ENCODE measurements around the gene MIOS.
"Not testable (repeated sequence)": the region's sequence is repeated elsewhere in the genome, so short reads cannot be mapped to it uniquely, and the experiment has no call there.

MIOS gene

DNA sequence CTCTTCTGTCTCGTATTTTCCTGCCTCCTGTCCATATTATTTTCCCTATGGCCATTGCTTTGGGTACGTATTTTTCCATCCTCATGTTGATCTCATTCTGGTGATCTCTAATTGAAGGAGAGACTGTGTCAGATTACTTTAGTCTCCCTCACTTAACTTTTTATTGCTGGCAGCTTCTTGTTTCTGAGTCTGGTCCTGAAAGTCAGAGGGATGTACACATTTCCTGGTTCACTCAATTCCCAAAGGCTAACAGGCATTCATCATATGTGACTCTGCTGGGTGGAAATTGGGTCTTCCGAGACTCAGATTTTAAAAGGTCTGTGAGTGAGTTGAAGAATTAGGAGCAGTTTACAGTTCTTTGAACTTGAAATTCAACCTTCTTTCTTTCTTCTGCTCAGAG, 84.8 kb downstream of the MIOS start:
- ChIA-PET CTCF (interaction anchor here (1.1 kb wide), 1 partner anchor 12 kb away, joined by 3 read pairs; no protein-coding TSS in a partner anchor), POLR2A (no interaction called here)
- no peak for TF ChIP-seq HDGF (IDR thresholded peaks at IDR 0.05; ENCODE audit: borderline replicate concordance)
- TF ChIP-seq, protein P1, sequence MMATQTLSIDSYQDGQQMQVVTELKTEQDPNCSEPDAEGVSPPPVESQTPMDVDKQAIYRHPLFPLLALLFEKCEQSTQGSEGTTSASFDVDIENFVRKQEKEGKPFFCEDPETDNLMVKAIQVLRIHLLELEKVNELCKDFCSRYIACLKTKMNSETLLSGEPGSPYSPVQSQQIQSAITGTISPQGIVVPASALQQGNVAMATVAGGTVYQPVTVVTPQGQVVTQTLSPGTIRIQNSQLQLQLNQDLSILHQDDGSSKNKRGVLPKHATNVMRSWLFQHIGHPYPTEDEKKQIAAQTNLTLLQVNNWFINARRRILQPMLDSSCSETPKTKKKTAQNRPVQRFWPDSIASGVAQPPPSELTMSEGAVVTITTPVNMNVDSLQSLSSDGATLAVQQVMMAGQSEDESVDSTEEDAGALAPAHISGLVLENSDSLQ (IDR thresholded peaks at IDR 0.05), result no peak
- no peak for DNase-seq (ENCODE audit: extremely low spot score)

DNA sequence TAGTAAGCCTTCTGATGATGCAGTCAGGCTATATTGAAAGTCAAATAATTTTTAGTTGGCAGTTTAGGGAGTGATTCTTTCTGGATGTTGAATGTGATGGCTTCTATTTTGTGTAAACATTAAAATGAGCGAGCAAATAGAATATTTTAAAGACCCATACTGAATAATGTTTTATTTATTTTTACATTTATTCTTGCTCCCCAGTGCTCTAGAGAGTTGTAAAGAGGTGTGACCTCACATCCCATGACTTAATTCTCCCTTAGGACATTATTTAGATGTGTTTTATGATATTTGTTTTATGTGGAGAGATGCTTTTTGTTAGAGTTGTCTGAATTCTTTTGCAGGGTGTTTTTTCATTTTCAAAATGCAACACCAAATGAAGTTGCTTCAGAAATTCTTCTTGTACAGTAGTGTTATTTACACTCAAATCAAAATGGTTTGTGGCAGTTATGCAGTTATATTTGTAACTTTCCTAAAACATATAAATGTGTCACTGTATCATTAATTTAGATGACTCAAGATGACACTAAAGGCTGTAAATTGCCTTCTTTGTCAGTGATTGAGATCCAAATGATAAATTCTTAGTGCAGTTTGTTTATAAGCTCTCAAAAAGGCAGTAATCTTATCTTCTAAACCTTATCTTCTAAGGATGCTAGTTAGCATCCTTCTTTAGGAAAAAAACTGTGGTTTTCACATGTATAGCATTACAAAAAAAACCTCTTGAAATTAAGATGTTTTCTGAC, 86.3 kb downstream of the MIOS start:
- DNase-seq (ENCODE audit: extremely low spot score), result no peak
- ChIA-PET POLR2A (interaction anchor here (1.4 kb wide), 1 partner anchor 11 kb away, joined by 3 read pairs; no protein-coding TSS in a partner anchor), CTCF (interaction anchor here (0.5 to 0.8 kb wide), 3 partner anchors 12 to 595 kb away, joined by 3 to 5 read pairs (median 3); partner anchors contain the start of gene UMAD1)
- TF ChIP-seq ARNT (IDR thresholded peaks at IDR 0.05), result no peak
- TF ChIP-seq, protein P1 (IDR thresholded peaks at IDR 0.05), result peak; percentile 61

DNA sequence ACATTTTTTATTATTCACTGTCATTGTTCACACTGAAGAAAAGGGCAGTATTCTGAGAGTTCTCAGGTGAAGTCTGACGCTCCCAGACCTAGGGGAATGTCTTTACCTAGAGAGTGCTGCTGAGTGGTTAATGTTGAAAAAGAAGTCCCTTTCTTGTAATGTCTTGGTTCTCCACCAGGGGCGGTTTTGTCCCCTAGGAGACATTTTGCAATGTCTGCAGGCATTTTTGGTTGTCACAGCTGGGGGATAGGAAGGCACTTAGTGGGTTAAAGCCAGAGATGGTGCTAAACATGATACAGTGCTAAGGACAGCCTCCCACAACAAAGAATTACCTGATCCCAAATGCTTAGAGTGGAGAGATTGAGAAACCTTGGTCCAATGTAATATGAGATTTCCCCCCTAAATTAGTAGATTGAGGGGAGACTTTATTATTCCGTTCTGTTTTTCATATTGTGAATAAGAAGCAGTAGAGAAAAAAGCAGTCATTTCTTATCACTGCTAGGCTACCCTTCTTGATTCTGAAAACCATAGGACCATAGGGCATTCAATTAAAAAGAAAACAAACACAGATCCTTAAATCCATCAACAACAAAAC, 87.0 kb downstream of the MIOS start:
- peak; percentile 44 for DNase-seq (ENCODE audit: extremely low spot score)
- ChIA-PET CTCF (interaction anchor here (0.8 kb wide), 1 partner anchor 13 kb away, joined by 5 read pairs; the partner anchor contains the start of gene UMAD1), POLR2A (interaction anchor here (1.4 kb wide), 1 partner anchor 12 kb away, joined by 3 read pairs; no protein-coding TSS in a partner anchor)
- TF ChIP-seq SUZ12 (IDR thresholded peaks at IDR 0.05) (no peak), HDGF (IDR thresholded peaks at IDR 0.05; ENCODE audit: borderline replicate concordance) (no peak), TARDBP (IDR thresholded peaks at IDR 0.05) (no peak)

DNA sequence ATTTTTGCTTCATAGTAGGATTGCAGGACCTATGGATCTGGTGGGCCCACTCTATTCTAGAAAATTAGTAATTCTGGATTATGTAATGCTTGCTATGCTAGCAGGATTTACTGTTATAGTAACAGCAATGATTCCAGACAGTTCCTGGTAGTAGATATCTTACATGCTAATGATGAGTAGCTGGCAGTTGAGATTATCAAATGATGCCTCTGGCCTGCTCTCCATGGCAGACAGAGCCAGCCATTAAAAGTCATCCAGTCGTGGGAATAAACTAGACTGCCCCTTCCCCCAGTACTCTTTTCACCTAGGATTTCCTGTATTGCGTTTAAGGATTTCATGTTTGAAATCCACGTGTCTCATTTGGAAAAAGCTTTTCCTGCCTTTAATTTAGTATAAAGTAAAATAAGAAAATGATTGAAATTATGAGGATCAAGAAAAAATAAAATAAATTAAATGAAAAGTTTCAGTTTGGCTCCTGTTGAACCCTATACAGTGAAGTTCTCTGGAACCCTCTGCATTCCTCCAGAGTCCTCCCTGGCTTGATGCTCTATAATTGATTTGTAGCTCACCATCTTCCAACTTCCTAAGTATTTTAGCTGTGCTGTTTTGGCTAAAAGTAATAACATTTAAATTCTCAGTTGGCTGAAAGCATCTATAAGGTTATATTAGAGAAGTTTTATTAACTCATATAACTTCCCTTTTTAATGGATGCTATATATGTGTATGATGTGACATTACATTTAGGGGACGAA, 88.5 kb downstream of the MIOS start:
- ChIA-PET CTCF (interaction anchor here (0.6 to 1.4 kb wide), 4 partner anchors 14 to 170 kb away, joined by 4 to 5 read pairs (median 4); partner anchors contain the start of gene UMAD1), POLR2A (no interaction called here)
- no peak for TF ChIP-seq FOXK2 (IDR thresholded peaks at IDR 0.05)
- TF ChIP-seq NFRKB (IDR thresholded peaks at IDR 0.05), result no peak
- no peak for TF ChIP-seq BHLHE40 (IDR thresholded peaks at IDR 0.05; ENCODE audit: borderline replicate concordance)
- no peak for DNase-seq (ENCODE audit: extremely low spot score)

DNA sequence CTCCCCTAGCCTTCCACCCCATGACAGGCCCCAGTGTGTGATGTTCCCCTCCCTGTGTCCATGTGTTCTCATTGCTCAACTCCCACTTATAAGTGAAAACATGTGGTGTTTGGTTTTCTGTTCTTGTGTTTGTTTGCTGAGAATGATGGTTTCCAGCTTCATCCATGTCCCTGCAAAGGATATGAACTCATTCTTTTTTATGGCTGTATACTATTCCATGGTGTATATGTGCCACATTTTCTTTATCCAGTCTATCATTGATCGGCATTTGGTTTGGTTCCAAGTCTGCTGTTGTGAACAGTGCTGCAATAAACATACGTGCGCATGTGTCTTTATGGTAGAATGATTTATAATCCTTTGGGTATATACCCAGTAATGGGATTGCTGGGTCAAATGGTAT, 89.8 kb downstream of the MIOS start:
- POLR2A ChIA-PET; CTCF ChIA-PET; DNase-seq (ENCODE audit: extremely low spot score): not testable (repeated sequence)

Data from HEK293T (cell line).